ENCODE results near the gene NDUFS7.

Gene NDUFS7

GRCh38 chr19:1387684-1388636, 4.3 kb downstream of the NDUFS7 start (continued):
- TF ChIP-seq ZNF70 (CRISPR knock-in tag; IDR thresholded peaks at IDR 0.05) (no peak), SNAI2 (CRISPR knock-in tag; IDR thresholded peaks at IDR 0.05) (no peak), BACH2 (CRISPR knock-in tag; IDR thresholded peaks at IDR 0.05; ENCODE audit: borderline replicate concordance) (no peak), ZNF565 (CRISPR knock-in tag; conservative IDR thresholded peaks at IDR 0.05; ENCODE audit: low read depth) (no peak)

GRCh38 chr19:1388637-1389026, 4.9 kb downstream of the NDUFS7 start:
- TF ChIP-seq TOX (CRISPR knock-in tag; IDR thresholded peaks at IDR 0.05; ENCODE audit: borderline replicate concordance) (no peak), ARNTL (CRISPR knock-in tag; IDR thresholded peaks at IDR 0.05; ENCODE audit: borderline replicate concordance, low read depth) (no peak), ISL1 (CRISPR knock-in tag; IDR thresholded peaks at IDR 0.05) (no peak), GLIS3 (CRISPR knock-in tag; IDR thresholded peaks at IDR 0.05) (no peak), POU6F1 (CRISPR knock-in tag; IDR thresholded peaks at IDR 0.05; ENCODE audit: borderline replicate concordance, low read depth) (no peak), PPARA (CRISPR knock-in tag; IDR thresholded peaks at IDR 0.05; ENCODE audit: borderline replicate concordance) (no peak), TCF4 (CRISPR knock-in tag; IDR thresholded peaks at IDR 0.05; ENCODE audit: borderline replicate concordance) (no peak), ZC3H10 (CRISPR knock-in tag; IDR thresholded peaks at IDR 0.05) (no peak), PATZ1 (CRISPR knock-in tag; IDR thresholded peaks at IDR 0.05; ENCODE audit: borderline replicate concordance) (no peak), ZNF565 (CRISPR knock-in tag; conservative IDR thresholded peaks at IDR 0.05; ENCODE audit: low read depth) (no peak), CSRNP3 (CRISPR knock-in tag; IDR thresholded peaks at IDR 0.05) (no peak), ZFP30 (CRISPR knock-in tag; IDR thresholded peaks at IDR 0.05) (no peak), ESRRG (CRISPR knock-in tag; IDR thresholded peaks at IDR 0.05) (no peak), ZNF8 (CRISPR knock-in tag; IDR thresholded peaks at IDR 0.05) (no peak), TSHZ2 (CRISPR knock-in tag; IDR thresholded peaks at IDR 0.05) (no peak), ZNF70 (CRISPR knock-in tag; IDR thresholded peaks at IDR 0.05) (no peak), CREB5 (CRISPR knock-in tag; IDR thresholded peaks at IDR 0.05; ENCODE audit: low read depth) (no peak), ZFP3 (CRISPR knock-in tag; IDR thresholded peaks at IDR 0.05) (no peak)
- ATAC-seq: no peak
